Stimulated activated naive CD8-positive, alpha-beta T cell treated with anti-CD3 and anti-CD28 coated beads, Interleukin-15, Interleukin-2, amounts not matched to agents 100 ng/mL and 50 ng/mL, for 24 hours (primary cell): ENCODE measurements around the gene QTRT2.

Source experiments
- H3K27ac Mint-ChIP-seq: one replicate; pipeline ENCODE4 v1.8.0; 2021; ENCODE audit warnings: mild to moderate bottlenecking, mixed read lengths
- H3K27me3 Mint-ChIP-seq: one replicate; pipeline ENCODE4 v1.8.0; 2021; ENCODE audit warnings: mixed read lengths
- H3K36me3 Mint-ChIP-seq: one replicate; pipeline ENCODE4 v1.8.0; 2021; ENCODE audit warnings: low read depth, mixed read lengths
- H3K4me1 Mint-ChIP-seq: one replicate; pipeline ENCODE4 v1.8.0; 2021; ENCODE audit warnings: low read depth, mixed read lengths
- H3K4me3 Mint-ChIP-seq: one replicate; pipeline ENCODE4 v1.8.0; 2021; ENCODE audit warnings: mild to moderate bottlenecking, mixed read lengths
- H3K9me3 Mint-ChIP-seq: one replicate; pipeline ENCODE4 v1.8.0; 2021; ENCODE audit warnings: mixed read lengths

Gene QTRT2

DNA sequence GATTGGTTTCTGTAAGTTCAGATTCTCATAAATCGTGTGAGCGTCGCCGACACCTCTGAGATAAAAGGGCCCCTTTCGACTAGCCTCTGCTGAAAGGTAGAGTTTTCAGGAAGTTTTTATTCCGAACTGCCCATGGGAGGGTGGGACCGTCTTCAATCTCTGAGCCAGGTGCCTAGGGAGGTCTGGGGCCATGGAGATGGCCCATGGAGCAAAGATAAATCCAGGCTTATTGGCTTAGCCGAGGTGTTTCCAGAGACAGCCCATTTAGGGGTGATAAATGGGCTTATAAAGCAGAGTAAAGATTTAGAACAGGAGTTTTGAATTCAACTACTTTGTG lies 442 bp downstream of the QTRT2 start:
- Mint-ChIP-seq H3K9me3 (no peaks in the 10 kb centered on the region), H3K4me3 (peak overlapping the region; percentile 99), H3K36me3 (peaks cover 40% of the 10 kb centered on the region), H3K4me1 (peaks cover 57% of the 10 kb centered on the region), H3K27me3 (no peaks in the 10 kb centered on the region), H3K27ac (peak overlapping the region; percentile 100)

DNA sequence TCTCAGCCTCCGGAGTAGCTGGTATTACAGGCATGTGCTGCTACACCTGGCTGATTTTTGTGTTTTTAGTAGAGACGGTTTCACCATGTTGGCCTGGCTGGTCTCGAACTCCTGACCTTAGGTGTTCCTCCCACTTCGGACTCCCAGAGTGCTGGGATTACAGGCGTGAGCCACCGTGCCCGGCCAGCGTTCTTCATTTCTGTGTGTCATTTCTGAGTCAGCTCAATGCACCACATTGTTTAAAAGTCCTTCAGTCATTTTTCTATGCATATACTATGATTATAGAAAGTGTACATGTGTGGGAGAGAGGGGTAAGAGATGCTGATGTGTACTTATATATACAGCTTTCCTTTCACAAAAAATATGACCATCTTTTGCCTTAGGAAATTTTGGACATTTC lies 2.1 kb downstream of the QTRT2 start:
- Mint-ChIP-seq H3K4me1 (peaks cover 68% of the 10 kb centered on the region), H3K9me3 (no peaks in the 10 kb centered on the region), H3K27ac (no peak overlapping the region), H3K27me3 (no peaks in the 10 kb centered on the region), H3K4me3 (peak overlapping the region; percentile 99), H3K36me3 (peaks cover 49% of the 10 kb centered on the region)

DNA sequence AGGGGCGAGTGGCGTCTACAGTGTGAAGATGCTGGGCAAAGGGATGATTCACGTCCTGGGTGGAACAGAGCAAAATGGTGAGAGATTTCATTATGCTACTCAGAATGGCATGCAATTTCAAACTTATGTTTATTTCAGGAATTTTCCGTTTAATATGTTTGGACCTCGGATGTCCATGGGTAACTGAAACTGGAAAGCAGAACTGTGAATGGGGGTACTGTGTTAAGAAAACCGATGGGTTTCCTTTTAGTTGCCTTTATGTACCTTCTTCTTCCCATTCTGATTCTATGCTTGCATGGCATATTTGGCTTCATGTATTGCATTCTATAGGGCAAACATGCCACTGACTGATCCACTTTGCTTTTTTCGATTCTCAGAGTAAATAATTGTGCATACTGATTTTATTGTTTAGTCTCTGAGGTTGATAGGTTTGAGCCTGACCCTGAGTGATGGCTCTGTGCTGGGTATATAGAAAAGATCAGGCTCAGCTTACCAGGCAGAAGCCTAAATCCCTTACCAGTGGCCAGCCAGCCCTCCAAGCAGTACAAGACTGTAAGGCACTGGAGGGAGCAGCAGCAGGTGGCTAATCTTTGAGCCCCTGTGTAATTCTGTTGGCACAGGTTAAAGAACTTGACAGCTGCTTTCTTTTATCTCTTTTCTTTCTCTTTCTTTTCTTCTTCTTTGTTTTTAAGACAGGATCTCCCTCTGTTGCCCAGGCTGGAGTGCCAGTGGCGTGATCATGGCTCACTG lies 4.5 kb downstream of the QTRT2 start:
- no peaks in the 10 kb centered on the region for H3K9me3 Mint-ChIP-seq
- no peaks in the 10 kb centered on the region for H3K27me3 Mint-ChIP-seq
- peaks cover 70% of the 10 kb centered on the region for H3K36me3 Mint-ChIP-seq
- H3K4me3 Mint-ChIP-seq, result no peak overlapping the region
- peaks cover 56% of the 10 kb centered on the region for H3K4me1 Mint-ChIP-seq
- H3K27ac Mint-ChIP-seq, result no peak overlapping the region

DNA sequence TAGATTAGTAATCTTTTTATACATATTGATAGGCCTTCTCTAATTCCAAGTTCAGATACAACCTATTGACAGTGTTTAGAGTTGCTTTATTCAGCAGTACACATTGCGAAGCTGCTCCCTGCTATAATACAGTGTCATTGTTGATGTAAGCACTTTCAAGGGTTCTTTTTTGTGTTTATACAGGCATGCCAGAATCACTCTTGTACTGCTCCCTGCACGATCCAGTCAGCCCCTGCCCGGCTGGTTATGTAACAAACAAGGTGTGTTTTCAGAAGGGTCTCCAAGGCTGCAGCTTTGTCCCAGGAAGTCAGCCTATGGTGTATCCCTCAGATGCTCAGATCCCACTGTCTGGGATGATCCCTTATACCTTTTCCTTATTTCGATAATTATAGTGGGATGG lies 11.3 kb downstream of the QTRT2 start:
- Mint-ChIP-seq H3K27me3 (no peaks in the 10 kb centered on the region), H3K4me1 (peaks cover 2% of the 10 kb centered on the region), H3K27ac (no peak overlapping the region), H3K36me3 (peaks cover 82% of the 10 kb centered on the region), H3K9me3 (no peaks in the 10 kb centered on the region), H3K4me3 (no peak overlapping the region)

DNA sequence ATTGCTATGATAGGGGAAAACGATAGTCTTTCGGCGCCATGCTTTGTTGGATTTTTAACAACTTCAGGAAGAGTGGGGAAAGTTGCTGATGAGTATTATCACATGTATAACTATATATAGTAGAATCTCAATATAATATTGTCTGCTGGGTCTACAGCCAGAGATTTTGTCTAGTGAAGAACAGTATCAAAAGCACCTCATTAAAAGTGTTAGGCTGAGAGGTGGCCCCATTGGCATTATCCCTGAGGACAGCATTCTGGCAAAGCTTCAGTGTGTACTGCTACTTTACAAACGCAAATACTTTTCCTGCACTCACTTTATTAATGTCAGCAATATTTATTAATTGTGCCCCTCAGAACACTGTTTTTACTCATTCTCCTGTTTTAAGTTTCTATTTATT lies 11.8 kb downstream of the QTRT2 start:
- Mint-ChIP-seq H3K4me1 (no peaks in the 10 kb centered on the region), H3K9me3 (no peaks in the 10 kb centered on the region), H3K27me3 (no peaks in the 10 kb centered on the region), H3K27ac (no peak overlapping the region), H3K36me3 (peaks cover 84% of the 10 kb centered on the region), H3K4me3 (no peak overlapping the region)

DNA sequence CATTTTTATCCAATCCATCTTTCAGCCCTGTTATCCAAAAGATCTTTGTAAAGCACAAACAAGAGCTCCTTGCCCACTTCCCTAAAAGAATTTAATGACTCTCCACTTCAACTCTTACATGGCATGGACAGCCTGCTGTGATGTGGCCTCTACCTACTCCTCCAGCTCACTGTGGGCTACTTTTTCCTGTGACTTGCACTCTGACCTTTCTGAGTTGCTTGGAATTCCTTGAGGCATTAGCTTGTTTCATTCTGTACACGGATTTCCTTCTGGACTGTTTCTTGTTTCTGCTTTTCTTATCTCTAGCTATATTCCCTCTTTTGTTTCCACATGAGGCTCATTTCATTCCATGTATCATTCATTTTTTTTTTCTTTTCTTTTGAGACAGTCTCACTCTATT lies 15.2 kb downstream of the QTRT2 start:
- peaks cover 93% of the 10 kb centered on the region for H3K36me3 Mint-ChIP-seq
- H3K27me3 Mint-ChIP-seq, result no peaks in the 10 kb centered on the region
- no peak overlapping the region for H3K27ac Mint-ChIP-seq
- no peaks in the 10 kb centered on the region for H3K4me1 Mint-ChIP-seq
- H3K9me3 Mint-ChIP-seq, result no peaks in the 10 kb centered on the region
- H3K4me3 Mint-ChIP-seq, result no peak overlapping the region

DNA sequence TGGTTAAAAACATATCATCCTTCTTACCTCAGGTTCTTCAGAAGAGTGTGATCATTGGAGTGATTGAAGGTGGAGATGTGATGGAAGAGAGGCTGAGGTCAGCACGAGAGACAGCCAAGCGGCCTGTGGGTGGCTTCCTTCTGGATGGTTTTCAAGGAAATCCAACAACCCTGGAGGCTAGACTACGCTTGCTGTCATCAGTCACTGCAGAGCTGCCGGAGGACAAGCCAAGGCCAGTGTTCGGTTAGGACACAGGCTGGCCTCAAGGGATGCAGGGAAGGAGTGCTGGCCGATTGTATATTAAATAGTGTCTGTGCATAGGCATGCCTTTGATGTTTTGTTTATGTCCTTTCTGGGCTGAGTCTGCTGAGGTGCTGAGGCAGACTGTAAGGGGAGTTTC lies 20.2 kb downstream of the QTRT2 start:
- H3K27ac Mint-ChIP-seq, result no peak overlapping the region
- H3K9me3 Mint-ChIP-seq, result no peaks in the 10 kb centered on the region
- no peaks in the 10 kb centered on the region for H3K27me3 Mint-ChIP-seq
- H3K36me3 Mint-ChIP-seq, result peaks cover 93% of the 10 kb centered on the region
- no peak overlapping the region for H3K4me3 Mint-ChIP-seq
- H3K4me1 Mint-ChIP-seq, result no peaks in the 10 kb centered on the region

DNA sequence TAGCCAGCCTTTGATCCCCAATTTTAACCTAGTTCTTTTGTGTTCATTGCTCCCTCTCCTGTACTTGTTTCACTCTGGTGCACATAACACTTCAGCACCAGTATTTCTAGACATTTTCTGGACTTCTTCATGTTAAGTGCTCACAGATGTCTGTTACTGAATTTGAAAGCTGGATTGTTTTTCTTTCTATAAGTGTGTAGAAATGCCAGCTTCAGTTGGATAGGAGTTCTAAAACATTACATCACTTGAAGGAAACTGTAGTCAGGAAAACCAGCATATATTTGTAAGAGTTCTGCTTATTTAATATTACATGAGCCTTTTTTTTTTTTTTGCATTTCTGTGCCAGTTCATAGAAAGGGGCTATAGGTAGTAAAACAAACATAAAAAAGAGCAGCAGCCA lies 21.6 kb downstream of the QTRT2 start:
- no peak overlapping the region for H3K4me3 Mint-ChIP-seq
- H3K4me1 Mint-ChIP-seq, result no peaks in the 10 kb centered on the region
- no peaks in the 10 kb centered on the region for H3K9me3 Mint-ChIP-seq
- no peak overlapping the region for H3K27ac Mint-ChIP-seq
- H3K36me3 Mint-ChIP-seq, result peaks cover 93% of the 10 kb centered on the region
- no peaks in the 10 kb centered on the region for H3K27me3 Mint-ChIP-seq

DNA sequence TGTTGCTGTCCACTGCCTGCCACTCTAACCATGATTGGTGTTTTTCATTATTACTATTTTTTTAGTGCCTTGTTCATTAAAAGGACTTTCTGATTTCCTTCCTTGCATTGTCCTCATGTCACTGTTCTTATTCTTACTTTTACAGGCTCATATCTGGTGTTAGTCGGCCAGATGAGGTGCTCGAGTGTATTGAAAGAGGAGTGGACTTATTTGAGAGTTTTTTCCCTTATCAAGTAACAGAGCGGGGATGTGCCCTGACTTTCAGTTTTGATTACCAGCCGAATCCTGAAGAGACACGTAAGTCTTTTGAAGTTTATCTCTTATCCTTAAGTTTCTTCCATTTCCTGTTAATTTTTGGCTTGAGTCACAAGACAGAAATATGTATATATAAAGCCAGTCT lies 23.2 kb downstream of the QTRT2 start:
- no peaks in the 10 kb centered on the region for H3K4me1 Mint-ChIP-seq
- H3K4me3 Mint-ChIP-seq, result no peak overlapping the region
- no peaks in the 10 kb centered on the region for H3K9me3 Mint-ChIP-seq
- peaks cover 91% of the 10 kb centered on the region for H3K36me3 Mint-ChIP-seq
- no peak overlapping the region for H3K27ac Mint-ChIP-seq
- no peaks in the 10 kb centered on the region for H3K27me3 Mint-ChIP-seq

DNA sequence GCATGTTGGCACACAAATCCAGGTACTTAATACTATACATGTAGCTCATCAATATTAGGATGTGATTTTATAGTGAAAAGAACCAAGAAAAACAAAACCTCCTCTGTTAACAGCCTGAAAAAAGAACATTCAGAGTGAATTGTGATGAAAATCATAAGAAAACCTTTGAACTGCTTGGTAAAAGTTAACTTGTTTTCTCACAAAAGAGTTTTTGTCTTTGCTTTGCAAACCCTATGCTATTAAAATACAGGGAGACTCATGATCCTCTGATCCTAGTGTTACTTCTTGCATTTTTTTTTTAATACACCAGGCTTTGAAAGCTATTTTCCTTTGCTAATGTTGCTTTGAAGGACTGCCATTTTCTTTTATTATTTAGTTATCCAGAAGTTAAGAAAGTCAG lies 23.7 kb downstream of the QTRT2 start:
- Mint-ChIP-seq H3K27me3 (no peaks in the 10 kb centered on the region), H3K36me3 (peaks cover 89% of the 10 kb centered on the region), H3K27ac (no peak overlapping the region), H3K4me1 (no peaks in the 10 kb centered on the region), H3K4me3 (no peak overlapping the region), H3K9me3 (no peaks in the 10 kb centered on the region)

DNA sequence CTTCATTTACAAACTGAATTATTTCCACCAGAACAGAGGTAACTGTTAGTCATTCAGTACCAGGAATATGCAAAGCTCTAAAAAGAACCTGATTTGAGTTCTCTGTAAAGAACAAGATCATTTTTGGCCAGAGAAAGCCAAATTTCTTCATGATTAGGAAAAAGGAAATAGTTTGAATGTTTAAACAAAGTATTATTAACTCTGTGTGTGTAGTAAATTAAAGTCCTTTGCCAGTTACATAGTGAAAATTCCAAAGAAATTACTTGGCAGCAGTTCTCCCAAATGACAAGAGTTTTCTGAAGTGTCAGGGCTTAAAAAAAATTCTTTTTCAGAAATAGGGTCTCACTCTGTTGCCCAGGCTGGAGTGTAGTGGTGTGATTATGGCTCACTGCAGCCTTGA lies 24.5 kb downstream of the QTRT2 start:
- Mint-ChIP-seq H3K27ac (no peak overlapping the region), H3K4me1 (no peaks in the 10 kb centered on the region), H3K4me3 (no peak overlapping the region), H3K9me3 (no peaks in the 10 kb centered on the region), H3K27me3 (no peaks in the 10 kb centered on the region), H3K36me3 (peaks cover 88% of the 10 kb centered on the region)

DNA sequence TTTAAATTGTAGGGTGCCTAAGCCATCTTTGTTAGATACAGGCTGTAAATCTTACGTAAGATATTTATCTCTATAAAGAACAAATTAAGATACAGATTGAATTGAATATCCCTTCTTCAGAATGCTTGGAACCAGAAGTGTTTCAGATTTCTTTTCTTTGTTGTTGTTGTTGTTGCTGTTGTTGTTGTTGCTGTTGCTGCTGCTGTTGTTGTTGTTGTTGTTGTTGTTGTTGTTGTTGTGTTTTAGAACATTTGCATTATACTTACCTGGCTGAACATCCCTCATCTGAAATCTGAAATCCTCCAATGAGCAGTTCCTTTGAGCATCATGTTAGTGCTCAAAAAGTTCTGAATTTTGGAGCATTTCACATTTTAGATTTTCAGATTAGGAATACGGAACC lies 26.6 kb downstream of the QTRT2 start:
- H3K4me1 Mint-ChIP-seq, result no peaks in the 10 kb centered on the region
- peak overlapping the region; percentile 23 for H3K27ac Mint-ChIP-seq
- no peak overlapping the region for H3K4me3 Mint-ChIP-seq
- peaks cover 89% of the 10 kb centered on the region for H3K36me3 Mint-ChIP-seq
- H3K9me3 Mint-ChIP-seq, result no peaks in the 10 kb centered on the region
- no peaks in the 10 kb centered on the region for H3K27me3 Mint-ChIP-seq

DNA sequence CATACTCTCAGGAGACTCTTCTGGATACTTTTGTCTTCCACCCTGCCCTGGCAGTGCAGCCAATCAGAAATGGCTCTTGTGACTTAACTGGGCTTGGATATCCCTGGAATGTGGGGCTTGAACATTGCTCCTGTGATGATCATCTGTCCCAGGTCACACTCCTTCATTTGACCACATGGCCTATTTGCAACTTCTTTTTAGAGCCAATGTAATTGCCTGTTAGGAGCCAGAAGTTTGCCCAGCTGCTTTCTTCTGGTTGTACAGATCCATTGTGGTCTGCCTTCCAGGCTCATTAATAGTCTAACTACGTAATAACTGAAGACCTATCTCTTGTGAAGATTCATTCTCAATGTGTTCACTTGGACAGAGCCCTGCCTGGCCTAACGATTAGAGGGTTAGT lies 29.8 kb downstream of the QTRT2 start:
- no peaks in the 10 kb centered on the region for H3K9me3 Mint-ChIP-seq
- H3K4me1 Mint-ChIP-seq, result no peaks in the 10 kb centered on the region
- H3K27ac Mint-ChIP-seq, result no peak overlapping the region
- no peak overlapping the region for H3K4me3 Mint-ChIP-seq
- H3K36me3 Mint-ChIP-seq, result peaks cover 61% of the 10 kb centered on the region
- no peaks in the 10 kb centered on the region for H3K27me3 Mint-ChIP-seq

DNA sequence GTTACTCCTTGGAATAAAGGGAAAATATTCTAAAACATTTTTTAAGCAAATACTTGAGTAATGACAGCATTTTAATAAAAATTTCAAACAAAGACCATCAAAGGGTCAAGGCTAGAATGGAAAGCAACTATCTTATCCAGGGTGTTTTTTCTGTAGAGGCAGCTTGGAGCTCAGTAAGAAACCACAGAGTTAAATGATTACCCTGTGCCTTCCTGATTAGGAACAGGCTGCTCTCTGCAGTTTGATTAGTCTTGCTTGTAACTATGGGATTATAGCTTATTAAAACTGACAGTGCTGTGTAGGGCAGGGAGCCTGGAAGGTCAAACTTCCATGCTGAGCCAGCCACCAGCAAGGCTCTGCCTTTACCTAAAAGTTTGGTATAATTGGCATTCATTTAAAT lies 33.1 kb downstream of the QTRT2 start:
- H3K36me3 Mint-ChIP-seq, result peaks cover 30% of the 10 kb centered on the region
- peaks cover 6% of the 10 kb centered on the region for H3K27me3 Mint-ChIP-seq
- H3K27ac Mint-ChIP-seq, result no peak overlapping the region
- no peaks in the 10 kb centered on the region for H3K9me3 Mint-ChIP-seq
- H3K4me1 Mint-ChIP-seq, result peaks cover 6% of the 10 kb centered on the region
- no peak overlapping the region for H3K4me3 Mint-ChIP-seq

DNA sequence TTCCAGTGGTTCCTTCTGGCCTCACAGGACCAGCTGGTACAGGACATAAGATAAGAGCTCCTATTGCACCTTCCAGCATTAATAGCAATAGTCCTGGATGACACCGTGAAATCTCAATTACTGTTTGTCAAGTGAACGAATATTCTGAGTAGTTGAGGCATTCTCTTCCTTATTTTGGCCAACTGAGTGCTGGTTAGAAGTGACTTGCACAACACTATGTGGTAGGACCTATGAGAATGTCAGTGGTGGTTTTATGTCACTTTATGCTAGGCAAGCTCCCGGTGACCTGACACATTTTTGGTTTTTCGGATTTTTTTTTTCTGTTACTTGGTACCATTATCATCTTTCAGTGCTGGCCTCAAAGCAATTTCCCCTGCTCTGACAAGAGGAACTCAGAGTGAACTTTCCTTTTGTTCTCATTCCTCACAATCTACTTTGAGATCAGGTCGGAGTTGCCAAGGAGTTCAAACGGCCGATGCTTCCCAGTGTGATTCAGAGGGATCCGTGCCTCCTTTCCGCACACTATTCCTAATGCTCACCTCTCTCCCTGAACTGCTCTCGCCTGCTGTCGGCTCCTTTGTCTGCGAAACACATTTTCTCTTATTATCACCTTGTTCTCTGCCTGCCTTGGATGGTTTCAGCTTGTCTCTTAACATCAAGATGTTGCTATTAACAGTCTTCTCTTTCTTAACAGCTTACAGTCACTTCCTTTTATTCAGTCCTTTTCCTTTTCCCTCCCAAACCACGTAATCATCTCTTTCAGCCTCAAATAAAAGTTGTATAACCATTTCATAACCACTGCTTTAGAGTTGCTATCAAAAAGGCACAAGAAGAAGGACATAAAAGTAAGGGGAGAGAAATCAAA lies 35.8 kb downstream of the QTRT2 start:
- Mint-ChIP-seq H3K4me1 (peaks cover 6% of the 10 kb centered on the region), H3K36me3 (peaks cover 7% of the 10 kb centered on the region), H3K27ac (no peak overlapping the region), H3K4me3 (no peak overlapping the region), H3K27me3 (peaks cover 6% of the 10 kb centered on the region), H3K9me3 (no peaks in the 10 kb centered on the region)

DNA sequence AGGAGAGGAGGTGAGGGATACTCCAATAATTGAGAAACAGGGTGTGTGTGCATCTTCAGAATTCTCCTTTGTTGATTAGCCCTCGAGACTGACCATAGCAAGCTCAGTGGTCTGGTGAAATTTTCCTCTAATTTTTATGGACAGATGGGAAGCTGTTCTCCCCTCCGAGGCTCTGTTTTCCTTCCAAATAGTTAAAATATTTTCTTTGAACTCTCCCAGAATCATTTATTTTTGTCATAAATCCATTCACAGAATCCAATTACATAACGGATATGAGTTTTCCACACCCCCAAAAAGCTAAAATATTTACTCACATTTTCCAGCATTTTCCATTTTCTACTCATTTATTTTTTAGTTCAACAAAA lies 36.5 kb downstream of the QTRT2 start:
- H3K9me3 Mint-ChIP-seq, result no peaks in the 10 kb centered on the region
- peaks cover 6% of the 10 kb centered on the region for H3K27me3 Mint-ChIP-seq
- no peak overlapping the region for H3K27ac Mint-ChIP-seq
- no peak overlapping the region for H3K4me3 Mint-ChIP-seq
- H3K4me1 Mint-ChIP-seq, result peaks cover 6% of the 10 kb centered on the region
- peaks cover 1% of the 10 kb centered on the region for H3K36me3 Mint-ChIP-seq
